Measurements from ENCODE around the gene POU2F3. TPM values are rescaled to one million over a fixed set of nuclear protein-coding genes. Genes with fewer than 3 reads are reported as not detected.

Gene POU2F3
- total RNA-seq, 1 experiment from 2014 or later = 0.62 TPM

GRCh38 chr11:120261321-120261720 is 21.4 kb downstream of the POU2F3 start:
- H3K36me3 ChIP-seq (ENCODE audit: low read depth, low read length) = no peaks in the 10 kb centered on the region
- no peaks in the 10 kb centered on the region for H3F3A ChIP-seq (ENCODE audit: low read length, unreplicated experiment)
- no peak for ATAC-seq
- H3K4me1 ChIP-seq (ENCODE audit: insufficient read depth, low read length) = no peaks in the 10 kb centered on the region
- no peaks in the 10 kb centered on the region for H4K20me1 ChIP-seq (ENCODE audit: low read length)
- no peak overlapping the region for H3K4me3 ChIP-seq (ENCODE audit: low read length)
- DNase-seq = no peak
- H3K79me2 ChIP-seq (ENCODE audit: low read length) = no peaks in the 10 kb centered on the region
- no peak overlapping the region for H3K27ac ChIP-seq (ENCODE audit: low read length)
- intact Hi-C loops (cut with micrococcal nuclease) = no loop called here
- no peaks in the 10 kb centered on the region for H3K9me3 ChIP-seq (ENCODE audit: low read length)
- BruUV-seq (replicated peaks) = no TSS peak
- H3K9me2 ChIP-seq (replicated peaks; ENCODE audit: low read length) = no peaks in the 10 kb centered on the region
- TF ChIP-seq CTCF (conservative IDR thresholded peaks at IDR 0.05; ENCODE audit: low read depth, low read length) (no peak), EZH2 (IDR thresholded peaks at IDR 0.05; ENCODE audit: low read length, unreplicated experiment) (no peak), EZH2phosphoT487 (IDR thresholded peaks at IDR 0.05; ENCODE audit: borderline replicate concordance, low read length) (no peak)
- H3K4me2 ChIP-seq (ENCODE audit: low read length) = no peak overlapping the region
- H3K27me3 ChIP-seq (ENCODE audit: low read length) = peaks cover 69% of the 10 kb centered on the region
- no peak overlapping the region for H2AFZ ChIP-seq (ENCODE audit: low read length)
- H3K9ac ChIP-seq (ENCODE audit: low read length) = no peak overlapping the region
- CTCF ChIA-PET = interaction anchor here (0.6 kb wide), 1 partner anchor 39 kb away, joined by 3 read pairs; no protein-coding TSS in a partner anchor
- POLR2A ChIA-PET (ENCODE audit: unreplicated experiment) = no interaction called here

GRCh38 chr11:120261931-120262330 is 22.0 kb downstream of the POU2F3 start:
- H3K9ac ChIP-seq (ENCODE audit: low read length) = no peak overlapping the region
- ATAC-seq = no peak
- no peak overlapping the region for H2AFZ ChIP-seq (ENCODE audit: low read length)
- no peak overlapping the region for H3K4me3 ChIP-seq (ENCODE audit: low read length)
- no peaks in the 10 kb centered on the region for H3K9me2 ChIP-seq (replicated peaks; ENCODE audit: low read length)
- H3K9me3 ChIP-seq (ENCODE audit: low read length) = no peaks in the 10 kb centered on the region
- H3K27ac ChIP-seq (ENCODE audit: low read length) = no peak overlapping the region
- no peaks in the 10 kb centered on the region for H3F3A ChIP-seq (ENCODE audit: low read length, unreplicated experiment)
- no peaks in the 10 kb centered on the region for H3K4me1 ChIP-seq (ENCODE audit: insufficient read depth, low read length)
- H3K36me3 ChIP-seq (ENCODE audit: low read depth, low read length) = no peaks in the 10 kb centered on the region
- ChIA-PET POLR2A (ENCODE audit: unreplicated experiment) (no interaction called here), CTCF (interaction anchor here (0.6 kb wide), 1 partner anchor 38 kb away, joined by 3 read pairs; no protein-coding TSS in a partner anchor)
- no peaks in the 10 kb centered on the region for H4K20me1 ChIP-seq (ENCODE audit: low read length)
- intact Hi-C loops (cut with micrococcal nuclease) = no loop called here
- no peaks in the 10 kb centered on the region for H3K79me2 ChIP-seq (ENCODE audit: low read length)
- no peak for DNase-seq
- no peak for TF ChIP-seq EZH2phosphoT487 (IDR thresholded peaks at IDR 0.05; ENCODE audit: borderline replicate concordance, low read length)
- TF ChIP-seq EZH2 (IDR thresholded peaks at IDR 0.05; ENCODE audit: low read length, unreplicated experiment) = no peak
- TF ChIP-seq CTCF (conservative IDR thresholded peaks at IDR 0.05; ENCODE audit: low read depth, low read length) = no peak
- BruUV-seq (replicated peaks) = no TSS peak
- no peak overlapping the region for H3K4me2 ChIP-seq (ENCODE audit: low read length)
- peaks cover 69% of the 10 kb centered on the region for H3K27me3 ChIP-seq (ENCODE audit: low read length)

GRCh38 chr11:120267319-120267718 is 27.4 kb downstream of the POU2F3 start:
- H3K79me2 ChIP-seq (ENCODE audit: low read length) = no peaks in the 10 kb centered on the region
- no peaks in the 10 kb centered on the region for H3K36me3 ChIP-seq (ENCODE audit: low read depth, low read length)
- ATAC-seq (no peak), DNase-seq (no peak)
- H3K4me2 ChIP-seq (ENCODE audit: low read length) = no peak overlapping the region
- TF ChIP-seq EZH2 (IDR thresholded peaks at IDR 0.05; ENCODE audit: low read length, unreplicated experiment) = no peak
- no peak for TF ChIP-seq CTCF (conservative IDR thresholded peaks at IDR 0.05; ENCODE audit: low read depth, low read length)
- no peak for TF ChIP-seq EZH2phosphoT487 (IDR thresholded peaks at IDR 0.05; ENCODE audit: borderline replicate concordance, low read length)
- H3K9me3 ChIP-seq (ENCODE audit: low read length) = no peaks in the 10 kb centered on the region
- ChIA-PET CTCF (no interaction called here), POLR2A (ENCODE audit: unreplicated experiment) (no interaction called here)
- no TSS peak for BruUV-seq (replicated peaks)
- no peak overlapping the region for H3K4me3 ChIP-seq (ENCODE audit: low read length)
- peaks cover 51% of the 10 kb centered on the region for H3K27me3 ChIP-seq (ENCODE audit: low read length)
- H3K9me2 ChIP-seq (replicated peaks; ENCODE audit: low read length) = no peaks in the 10 kb centered on the region
- intact Hi-C loops (cut with micrococcal nuclease) = no loop called here
- H3K9ac ChIP-seq (ENCODE audit: low read length) = no peak overlapping the region
- H4K20me1 ChIP-seq (ENCODE audit: low read length) = no peaks in the 10 kb centered on the region
- peaks cover 6% of the 10 kb centered on the region for H3K4me1 ChIP-seq (ENCODE audit: insufficient read depth, low read length)
- no peaks in the 10 kb centered on the region for H3F3A ChIP-seq (ENCODE audit: low read length, unreplicated experiment)
- no peak overlapping the region for H3K27ac ChIP-seq (ENCODE audit: low read length)
- no peak overlapping the region for H2AFZ ChIP-seq (ENCODE audit: low read length)
